Measurements from ENCODE around the gene TRIM71. TPM values are rescaled to one million over a fixed set of nuclear protein-coding genes. Genes with fewer than 3 reads are reported as not detected.

The TRIM71 gene
- total and polyA plus RNA-seq, 2 of the 13 experiments (the other 11 are each of a cell fraction or from before 2014, with no cell fraction given), result 21.7 to 76.9 TPM

GRCh38 chr3:32825601-32826375, 8.0 kb downstream of the TRIM71 start (continued):
- TF ChIP-seq PCBP1 (IDR thresholded peaks at IDR 0.05; ENCODE audit: borderline replicate concordance, low read depth, low read length), result no peak
- TF ChIP-seq ZBTB38 (CRISPR knock-in tag; IDR thresholded peaks at IDR 0.05), result no peak
- no peak for TF ChIP-seq KDM6A (CRISPR knock-in tag; IDR thresholded peaks at IDR 0.05; ENCODE audit: low read depth)
- no peak for TF ChIP-seq PAX8 (CRISPR knock-in tag; IDR thresholded peaks at IDR 0.05; ENCODE audit: borderline replicate concordance)
- TF ChIP-seq TMF1 (CRISPR knock-in tag; IDR thresholded peaks at IDR 0.05; ENCODE audit: low read depth), result no peak
- TF ChIP-seq ZSCAN9 (CRISPR knock-in tag; IDR thresholded peaks at IDR 0.05; ENCODE audit: borderline replicate concordance), result no peak
- 0 out of 2 replicates have a peak, but pooled peaks have one; percentile 11 for TF ChIP-seq NR2C2 (CRISPR knock-in tag; IDR thresholded peaks at IDR 0.05; ENCODE audit: borderline replicate concordance)
- TF ChIP-seq KAT2B (IDR thresholded peaks at IDR 0.05; ENCODE audit: borderline replicate concordance, low read depth, low read length), result no peak
- no peak for TF ChIP-seq RFXANK (CRISPR knock-in tag; IDR thresholded peaks at IDR 0.05)
- TF ChIP-seq KAT8 (CRISPR knock-in tag; IDR thresholded peaks at IDR 0.05), result no peak
- TF ChIP-seq GPBP1L1 (CRISPR knock-in tag; IDR thresholded peaks at IDR 0.05), result no peak
- TF ChIP-seq ZFP36L2 (CRISPR knock-in tag; IDR thresholded peaks at IDR 0.05), result no peak
- TF ChIP-seq SOX5 (CRISPR knock-in tag; IDR thresholded peaks at IDR 0.05; ENCODE audit: borderline replicate concordance), result no peak
- TF ChIP-seq ZNF775 (CRISPR knock-in tag; IDR thresholded peaks at IDR 0.05; ENCODE audit: borderline replicate concordance), result no peak
- TF ChIP-seq ZNF350 (CRISPR knock-in tag; IDR thresholded peaks at IDR 0.05; ENCODE audit: borderline replicate concordance, low read depth), result no peak
- TF ChIP-seq SRF (IDR thresholded peaks at IDR 0.05; ENCODE audit: low read depth, low read length), result no peak
- no peak for TF ChIP-seq NFRKB (IDR thresholded peaks at IDR 0.05)
- TF ChIP-seq ZNF354B (CRISPR knock-in tag; IDR thresholded peaks at IDR 0.05), result no peak
- no peak for TF ChIP-seq TFDP2 (CRISPR knock-in tag; IDR thresholded peaks at IDR 0.05)
- TF ChIP-seq ZNF766 (CRISPR knock-in tag; IDR thresholded peaks at IDR 0.05; ENCODE audit: borderline replicate concordance), result no peak
- peak; percentile 50; the same call in 1 of the 2 replicates for TF ChIP-seq ZNF609 (CRISPR knock-in tag; IDR thresholded peaks at IDR 0.05; ENCODE audit: borderline replicate concordance)
- no peak for TF ChIP-seq DNMT3B (CRISPR knock-in tag; conservative IDR thresholded peaks at IDR 0.05)
- peak; percentile 43; the same call in 1 of the 2 replicates for TF ChIP-seq PBX2 (CRISPR knock-in tag; IDR thresholded peaks at IDR 0.05)
- no peak for TF ChIP-seq ESRRA (CRISPR knock-in tag; IDR thresholded peaks at IDR 0.05; ENCODE audit: low read depth)

Data from HepG2 (cell line).